HK-2 (cell line): ENCODE measurements around the gene SEC16A.

Source experiments
- DNase-seq: peaks from one replicate; pipeline ENCODE4 v3.0.0-alpha.2; 2018; ENCODE audit not compliant: unreplicated experiment

SEC16A gene

DNA sequence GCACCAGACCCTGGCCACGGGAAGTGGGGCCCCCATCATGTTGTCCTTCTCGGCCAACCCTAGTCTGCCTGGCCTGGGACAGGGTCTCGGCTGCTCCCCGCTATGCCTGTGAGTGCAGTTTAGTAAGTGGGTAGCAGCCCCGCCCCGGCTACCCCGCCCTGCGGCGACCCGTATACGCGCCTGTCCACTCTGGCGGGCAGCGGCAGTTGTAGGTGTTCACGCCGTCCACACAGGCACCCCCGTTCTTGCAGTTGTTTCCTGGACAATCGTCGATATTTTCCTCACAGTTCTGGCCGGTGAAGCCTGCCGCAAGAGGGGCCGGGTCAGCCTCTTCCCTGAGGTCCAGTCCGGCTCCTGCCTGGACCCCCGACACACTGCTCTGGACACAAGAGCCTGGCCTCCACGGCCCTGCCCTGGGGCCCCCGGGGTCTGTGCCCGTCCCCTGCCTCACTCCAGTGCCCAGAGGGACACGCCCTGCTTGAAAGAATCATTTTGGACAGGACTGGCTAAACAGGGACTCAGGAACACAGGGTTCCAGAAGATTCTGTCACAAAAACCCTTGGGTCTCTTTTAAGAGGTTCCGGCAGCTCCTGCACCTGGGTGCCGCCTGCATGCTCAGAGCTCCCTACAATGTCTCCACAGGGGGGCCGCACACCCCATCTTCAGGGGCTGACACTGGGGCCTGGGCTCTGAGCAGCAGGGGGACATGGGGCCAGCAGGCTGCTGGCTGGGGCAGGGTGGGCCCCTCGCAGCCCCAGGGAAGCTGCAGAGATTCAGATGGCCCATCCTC is 36.6 kb upstream of the SEC16A start:
- DNase-seq, result no peak

DNA sequence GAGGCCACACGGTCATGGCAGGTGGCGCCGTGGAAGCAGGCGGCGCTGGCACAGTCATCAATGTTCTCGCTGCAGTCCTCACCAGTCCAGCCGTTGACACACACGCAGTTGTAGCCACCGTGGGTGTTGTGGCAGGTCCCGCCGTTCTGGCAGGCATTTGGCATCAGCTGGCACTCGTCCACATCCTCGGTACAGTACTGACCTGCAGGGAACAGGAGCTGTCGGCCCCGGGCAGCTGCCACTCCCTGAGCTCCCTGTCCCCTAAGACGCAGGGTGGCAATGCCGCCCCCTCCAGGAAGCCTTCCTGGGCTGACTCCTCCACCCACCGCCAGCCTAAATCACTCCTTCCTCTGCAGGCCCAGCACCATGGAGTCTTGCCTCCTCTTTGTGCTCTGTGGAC is 35.8 kb upstream of the SEC16A start:
- DNase-seq, result no peak

DNA sequence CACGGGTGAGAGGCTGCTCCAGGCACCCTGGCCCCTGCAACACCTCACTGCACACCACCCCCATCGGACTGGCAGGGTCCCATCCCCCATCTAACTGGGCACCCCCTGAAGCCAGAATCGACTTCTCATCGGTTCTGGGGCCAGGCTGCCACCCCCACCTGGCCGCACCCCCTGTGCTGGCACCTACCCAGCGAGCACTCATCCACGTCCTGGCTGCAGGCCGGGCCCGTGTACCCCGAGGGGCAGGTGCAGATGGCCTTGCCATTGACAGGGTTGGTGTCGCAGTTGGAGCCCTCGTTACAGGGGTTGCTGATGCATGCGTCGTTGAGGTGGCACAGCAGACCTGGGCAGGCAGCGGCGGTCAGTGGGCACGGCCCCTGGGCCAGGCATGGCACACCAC is 35.1 kb upstream of the SEC16A start:
- DNase-seq, result no peak

DNA sequence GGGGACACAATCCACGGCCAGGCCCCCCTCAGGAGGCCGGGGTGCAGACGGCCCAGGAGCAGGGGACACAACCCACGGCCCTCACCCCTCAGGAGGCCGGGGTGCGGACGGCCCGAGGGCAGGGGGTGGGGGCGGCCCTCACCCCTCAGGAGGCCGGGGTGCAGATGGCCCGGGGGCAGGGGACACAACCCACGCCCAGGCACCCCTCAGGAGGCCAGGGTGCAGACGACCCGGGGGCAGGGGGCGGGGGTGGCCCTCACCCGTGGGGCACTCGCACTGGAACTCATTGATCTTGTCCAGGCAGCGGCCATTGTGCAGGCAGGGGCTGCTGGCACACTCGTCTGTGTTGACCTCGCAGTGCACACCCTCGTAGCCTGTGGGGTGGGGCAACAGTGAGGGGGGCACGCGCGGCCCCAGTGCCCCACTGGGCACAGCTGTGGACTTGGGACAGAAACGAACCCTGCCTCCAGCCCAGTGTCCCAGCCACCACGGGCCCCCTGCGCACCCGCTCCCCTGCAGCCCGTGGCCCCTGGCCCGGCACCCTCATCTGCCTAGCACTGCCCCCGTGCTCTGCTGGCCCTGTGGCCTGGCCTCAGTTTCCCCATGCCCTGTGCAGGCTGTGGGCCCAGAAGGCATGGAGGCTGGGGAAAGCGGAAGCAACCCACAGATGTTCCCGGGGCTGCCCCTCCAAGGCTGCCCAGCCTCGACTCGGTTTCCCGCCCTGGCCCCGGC is 34.3 kb upstream of the SEC16A start:
- no peak for DNase-seq

DNA sequence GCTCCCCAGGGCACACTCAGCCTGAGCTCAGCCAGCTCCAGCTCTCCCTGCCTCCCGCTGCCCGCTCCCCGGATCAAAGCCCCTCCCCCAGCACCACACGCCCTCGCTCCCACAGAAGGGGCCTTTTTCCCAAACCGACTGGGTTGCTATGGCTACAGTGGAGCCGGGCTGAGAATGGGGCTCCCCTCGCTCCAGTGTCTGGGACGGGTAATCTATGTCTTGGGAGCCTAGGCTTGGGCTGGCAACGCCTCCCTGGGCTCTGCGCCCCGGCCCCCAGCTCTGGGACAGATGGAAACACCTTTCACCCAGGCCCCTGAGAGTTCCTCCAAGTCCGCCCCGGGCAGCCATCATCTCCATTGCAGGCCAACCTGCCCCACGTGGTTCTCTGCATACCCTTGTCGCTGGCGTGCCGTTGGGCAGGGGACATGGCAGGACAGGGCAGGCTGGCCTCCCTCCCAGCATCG is 33.4 kb upstream of the SEC16A start:
- no peak for DNase-seq

GRCh38 chr9:136515276-136515675 is 32.4 kb upstream of the SEC16A start:
- DNase-seq, result no peak

GRCh38 chr9:136514022-136514714 is 31.3 kb upstream of the SEC16A start:
- no peak for DNase-seq

GRCh38 chr9:136513191-136513590 is 30.4 kb upstream of the SEC16A start:
- no peak for DNase-seq

- DNase-seq, result no peak
Measured at GRCh38 chr9:136512651-136513071, 29.8 kb upstream of the SEC16A start.

GRCh38 chr9:136511670-136512592 is 29.1 kb upstream of the SEC16A start:
- DNase-seq, result no peak

- DNase-seq, result no peak
Measured at GRCh38 chr9:136511144-136511669, 28.4 kb upstream of the SEC16A start.

- no peak for DNase-seq
Measured at GRCh38 chr9:136510561-136510960, 27.7 kb upstream of the SEC16A start.

- DNase-seq, result no peak
Measured at GRCh38 chr9:136509549-136509948, 26.7 kb upstream of the SEC16A start.

- DNase-seq, result no peak
Measured at GRCh38 chr9:136508729-136509500, 26.1 kb upstream of the SEC16A start.

DNA sequence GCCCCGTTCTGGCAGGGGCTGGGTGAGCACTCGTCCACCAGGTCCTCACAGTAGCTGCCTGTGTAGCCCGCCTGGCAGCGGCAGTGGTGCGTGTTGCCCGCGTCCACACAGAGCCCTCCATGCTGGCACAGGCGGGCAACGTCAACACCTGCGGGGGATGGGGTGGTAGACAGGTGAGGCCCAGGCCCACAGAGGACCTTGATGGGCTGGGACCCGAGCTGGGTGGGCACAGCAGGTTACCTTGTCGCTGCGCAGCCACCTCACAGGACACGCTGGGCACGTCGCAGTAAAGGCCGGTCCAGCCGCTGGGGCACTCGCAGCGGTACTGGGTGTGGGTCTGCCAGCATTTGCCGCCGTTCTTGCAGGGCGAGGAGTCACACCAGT is 25.1 kb upstream of the SEC16A start:
- DNase-seq, result no peak

DNA sequence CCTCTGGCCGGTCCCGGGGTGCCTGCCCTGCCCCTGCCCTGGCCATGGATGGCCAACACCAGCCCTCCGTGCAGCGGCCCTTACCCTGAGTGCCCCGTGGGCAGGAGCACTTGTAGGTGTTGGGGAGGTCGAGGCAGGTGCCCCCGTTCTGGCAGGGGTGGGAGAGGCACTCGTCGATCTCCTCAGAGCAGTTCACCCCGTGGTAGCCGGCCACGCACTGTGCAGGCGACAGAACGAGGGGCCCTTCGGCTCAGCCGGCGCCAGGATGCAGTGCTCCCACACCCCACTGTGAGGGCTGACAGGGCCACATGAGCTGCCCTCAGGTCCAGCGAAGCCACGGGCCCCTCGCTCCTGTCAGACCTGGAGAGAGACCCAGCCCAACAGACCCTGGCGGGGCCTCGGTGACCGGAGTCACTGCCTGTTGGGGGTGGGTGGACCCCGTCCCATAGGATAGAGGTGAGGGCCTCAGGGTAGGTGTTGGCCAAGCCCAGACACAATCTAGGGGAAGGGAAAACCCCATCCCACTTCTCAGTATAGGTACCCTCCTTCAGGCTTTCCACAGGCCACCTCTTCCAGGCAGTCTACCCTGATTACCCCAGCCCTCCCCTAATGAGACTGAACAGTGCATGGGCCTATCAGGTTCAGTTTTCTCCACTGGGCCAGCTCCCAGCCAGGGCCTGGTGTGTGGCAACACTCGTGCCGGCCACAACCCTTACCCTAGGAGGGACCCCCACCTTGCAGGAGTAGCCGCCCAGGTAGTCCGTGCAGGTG is 24.6 kb upstream of the SEC16A start:
- no peak for DNase-seq

GRCh38 chr9:136506425-136506824 is 23.6 kb upstream of the SEC16A start:
- DNase-seq, result no peak

DNA sequence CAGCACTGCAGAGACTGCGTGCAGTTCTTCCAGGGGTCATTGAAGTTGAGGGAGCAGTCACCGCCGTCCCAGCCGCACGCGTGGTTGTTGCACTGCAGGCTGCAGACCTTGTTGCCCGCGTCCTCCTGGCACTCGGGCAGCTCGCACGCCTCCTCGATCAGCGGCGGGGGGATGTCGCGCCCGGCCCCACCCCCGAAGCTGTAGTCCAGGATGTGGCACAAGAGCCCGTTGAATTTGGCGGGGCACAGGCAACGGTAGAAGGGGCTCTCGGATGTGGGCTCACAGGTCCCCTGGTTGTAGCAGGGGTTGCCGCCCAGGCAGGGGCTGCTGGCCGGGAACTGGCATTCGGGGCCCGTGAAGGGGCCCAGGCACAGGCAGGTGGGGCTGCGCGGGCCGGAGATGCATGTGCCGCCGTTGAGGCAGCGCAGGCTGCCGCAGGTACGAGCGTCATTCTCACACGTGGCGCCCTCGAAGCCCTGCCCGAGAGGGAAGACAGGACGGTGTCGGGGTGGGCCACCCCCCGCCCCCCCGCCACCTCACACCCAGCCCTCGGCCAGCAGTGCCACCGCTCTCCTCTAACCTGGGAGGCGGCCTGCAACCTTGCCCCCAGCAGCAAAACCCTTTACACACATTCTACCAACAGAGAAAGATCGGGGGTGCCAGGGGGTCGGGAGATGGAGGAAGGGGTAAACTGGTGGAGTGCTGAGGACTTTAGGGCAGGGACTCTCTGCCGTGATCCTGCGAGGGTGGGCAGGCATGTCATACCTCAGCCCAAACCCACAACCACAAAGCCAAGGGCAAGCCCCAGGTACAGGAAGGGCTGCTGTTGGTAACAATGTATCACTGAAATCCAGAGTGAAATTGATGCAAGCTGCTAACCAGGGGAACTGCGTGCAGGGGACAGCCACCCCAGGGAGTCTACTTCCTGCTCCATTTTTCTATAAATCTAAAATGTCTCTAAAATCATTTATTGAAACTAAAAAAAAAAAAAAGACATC is 22.9 kb upstream of the SEC16A start:
- no peak for DNase-seq
